ENCODE results near the gene SEMA3F. TPM values are rescaled to one million over a fixed set of nuclear protein-coding genes. Genes with fewer than 3 reads are reported as not detected.

The SEMA3F gene
- total RNA-seq, 6 donors from 2014 or later, result 4.2 to 76.0 (median 27.5) TPM

DNA sequence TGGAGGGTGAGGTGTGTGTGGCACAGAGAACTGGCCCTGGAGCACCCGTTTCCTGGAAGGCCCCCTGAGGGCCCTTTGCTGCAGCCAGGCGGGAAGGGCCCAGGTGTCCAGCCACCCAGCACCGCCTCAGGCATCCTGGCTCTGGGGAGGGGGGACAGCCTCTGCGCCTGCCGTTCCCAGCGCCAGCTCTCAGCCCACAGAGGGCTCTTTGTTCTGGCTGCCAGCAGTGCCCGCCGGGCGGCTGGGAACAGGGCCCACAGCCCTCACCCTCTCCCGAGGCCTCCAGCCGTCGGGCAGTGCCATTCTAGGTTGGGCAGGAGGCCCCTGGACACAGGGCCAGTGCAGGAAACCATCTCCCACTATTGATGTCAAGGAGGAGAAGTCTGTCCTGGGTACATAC lies 58.2 kb downstream of the SEMA3F start:
- no peak for ATAC-seq (ENCODE audit: low FRiP score in 2 of 2)
- WGBS, 2 donors, result 89% methylated on average over 8 of the region's 12 CpGs; no CpG with 5 or more reads in 1 of the 2 donors
- no peaks in the 10 kb centered on the region for H3K27me3 ChIP-seq

GRCh38 chr3:50214824-50215223 lies 59.7 kb downstream of the SEMA3F start:
- no peaks in the 10 kb centered on the region for H3K4me1 ChIP-seq
- no peak overlapping the region for H3K27ac ChIP-seq
- 77 to 78% methylated on average over 7 to 10 of the region's 10 CpGs for WGBS, 2 donors
- no peak for ATAC-seq (ENCODE audit: low FRiP score in 2 of 2)
- H3K9me3 ChIP-seq, result no peaks in the 10 kb centered on the region
- H3K4me3 ChIP-seq, result no peak overlapping the region
- TF ChIP-seq CTCF (IDR thresholded peaks at IDR 0.05) (no peak), EP300 (IDR thresholded peaks at IDR 0.05) (no peak), POLR2A (IDR thresholded peaks at IDR 0.05) (no peak), POLR2AphosphoS5 (IDR thresholded peaks at IDR 0.05) (no peak)
- no peaks in the 10 kb centered on the region for H3K27me3 ChIP-seq
- no peaks in the 10 kb centered on the region for H3K36me3 ChIP-seq
- DNase-seq, result no peak

More for the DNA sequence above, 58.2 kb downstream of the SEMA3F start:
- Histone ChIP-seq H3K27ac (no peak overlapping the region), H3K9me3 (no peaks in the 10 kb centered on the region), H3K4me1 (no peaks in the 10 kb centered on the region), H3K36me3 (no peaks in the 10 kb centered on the region), H3K4me3 (no peak overlapping the region)
- DNase-seq, result no peak
- TF ChIP-seq EP300 (IDR thresholded peaks at IDR 0.05), result no peak
- TF ChIP-seq CTCF (IDR thresholded peaks at IDR 0.05), result no peak
- TF ChIP-seq POLR2AphosphoS5 (IDR thresholded peaks at IDR 0.05), result no peak
- no peak for TF ChIP-seq POLR2A (IDR thresholded peaks at IDR 0.05)

GRCh38 chr3:50215529-50215928 lies 60.4 kb downstream of the SEMA3F start:
- no peak for DNase-seq
- WGBS, 2 donors, result 76 to 84% methylated on average over 8 of the region's 9 CpGs

DNA sequence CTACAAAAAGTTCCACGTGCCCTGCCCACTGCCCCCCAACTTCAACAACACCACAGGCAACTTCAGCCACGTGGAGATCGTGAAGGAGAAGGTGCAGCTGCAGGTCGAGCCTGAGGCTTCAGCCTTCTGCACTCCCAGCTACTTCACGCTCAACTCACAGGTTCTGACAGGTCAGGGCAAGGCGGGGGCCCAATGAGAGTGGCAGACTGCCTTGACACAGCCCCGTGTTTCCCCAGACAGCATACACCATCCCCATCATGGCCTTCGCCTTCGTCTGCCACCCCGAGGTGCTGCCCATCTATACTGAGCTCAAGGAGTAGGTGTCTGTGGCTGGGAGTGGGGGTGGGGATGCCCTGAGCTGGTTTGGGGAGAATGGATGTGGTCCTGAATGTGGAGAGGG lies 62.6 kb downstream of the SEMA3F start:
- DNase-seq, result no peak
- TF ChIP-seq POLR2AphosphoS5 (IDR thresholded peaks at IDR 0.05) (no peak), EP300 (IDR thresholded peaks at IDR 0.05) (no peak), CTCF (IDR thresholded peaks at IDR 0.05) (no peak), POLR2A (IDR thresholded peaks at IDR 0.05) (no peak)
- Histone ChIP-seq H3K36me3 (no peaks in the 10 kb centered on the region), H3K27ac (no peak overlapping the region), H3K27me3 (no peaks in the 10 kb centered on the region), H3K9me3 (no peaks in the 10 kb centered on the region), H3K4me1 (no peaks in the 10 kb centered on the region), H3K4me3 (no peak overlapping the region)
- WGBS, 2 donors, result 75 to 76% methylated on average over 9 to 10 of the region's 10 CpGs
- ATAC-seq (ENCODE audit: low FRiP score in 2 of 2), result no peak

More at GRCh38 chr3:50215529-50215928, 60.4 kb downstream of the SEMA3F start:
- no peak for ATAC-seq (ENCODE audit: low FRiP score in 2 of 2)
- no peaks in the 10 kb centered on the region for H3K27me3 ChIP-seq
- no peak overlapping the region for H3K27ac ChIP-seq
- no peaks in the 10 kb centered on the region for H3K4me1 ChIP-seq
- H3K36me3 ChIP-seq, result no peaks in the 10 kb centered on the region
- TF ChIP-seq POLR2AphosphoS5 (IDR thresholded peaks at IDR 0.05), result no peak
- TF ChIP-seq POLR2A (IDR thresholded peaks at IDR 0.05), result no peak
- no peak for TF ChIP-seq CTCF (IDR thresholded peaks at IDR 0.05)
- no peak for TF ChIP-seq EP300 (IDR thresholded peaks at IDR 0.05)
- H3K4me3 ChIP-seq, result no peak overlapping the region
- H3K9me3 ChIP-seq, result no peaks in the 10 kb centered on the region

DNA sequence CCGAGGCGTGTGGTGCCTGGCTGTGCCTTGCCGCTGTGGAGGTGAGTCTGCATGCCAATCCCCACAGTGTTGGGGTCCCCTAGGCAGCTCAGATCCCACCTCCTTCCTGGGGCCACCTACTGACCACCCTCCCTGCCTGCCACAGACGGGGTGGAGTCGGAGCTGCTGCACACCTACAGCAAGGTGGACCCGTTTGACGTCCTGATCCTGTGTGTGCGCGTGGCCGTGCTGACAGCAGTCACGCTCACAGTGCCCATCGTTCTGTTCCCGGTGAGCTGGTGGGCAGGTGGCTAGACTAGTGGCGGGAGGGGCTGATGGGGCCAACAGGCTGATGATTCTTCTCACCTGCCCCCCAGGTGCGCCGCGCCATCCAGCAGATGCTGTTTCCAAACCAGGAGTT lies 63.3 kb downstream of the SEMA3F start:
- Histone ChIP-seq H3K36me3 (no peaks in the 10 kb centered on the region), H3K27me3 (no peaks in the 10 kb centered on the region), H3K4me3 (no peak overlapping the region), H3K27ac (no peak overlapping the region), H3K4me1 (no peaks in the 10 kb centered on the region), H3K9me3 (no peaks in the 10 kb centered on the region)
- ATAC-seq (ENCODE audit: low FRiP score in 2 of 2), result no peak
- 89 to 100% methylated on average over 7 of the region's 17 CpGs for WGBS, 2 donors
- TF ChIP-seq EP300 (IDR thresholded peaks at IDR 0.05), result no peak
- no peak for TF ChIP-seq POLR2AphosphoS5 (IDR thresholded peaks at IDR 0.05)
- no peak for TF ChIP-seq CTCF (IDR thresholded peaks at IDR 0.05)
- no peak for TF ChIP-seq POLR2A (IDR thresholded peaks at IDR 0.05)
- no peak for DNase-seq

Data from upper lobe of left lung (tissue), 6 donors.